ENCODE measurements around the gene HIPK3.
"Not testable (repeated sequence)": the region's sequence is repeated elsewhere in the genome, so short reads cannot be mapped to it uniquely, and the experiment has no call there.

DNA sequence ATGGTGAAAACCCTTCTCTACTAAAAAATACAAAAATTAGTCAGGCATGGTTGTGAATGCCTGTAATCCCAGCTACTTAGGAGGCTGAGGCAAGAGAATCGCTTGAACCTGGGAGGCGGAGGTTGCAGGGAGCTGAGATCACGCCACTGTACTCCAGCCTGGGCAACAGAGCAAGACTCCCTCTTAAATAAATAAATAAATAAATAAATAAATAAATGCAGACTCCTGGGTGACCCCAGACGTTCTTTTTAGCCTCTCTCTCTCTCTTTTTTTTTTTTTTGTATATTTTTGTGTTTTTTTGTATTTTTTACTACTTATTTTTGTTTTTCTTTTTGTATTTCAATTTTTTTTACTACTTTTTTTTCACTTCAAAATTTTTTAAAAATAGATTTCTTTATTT is 111.3 kb downstream of the HIPK3 start:
- TF ChIP-seq, protein P1, sequence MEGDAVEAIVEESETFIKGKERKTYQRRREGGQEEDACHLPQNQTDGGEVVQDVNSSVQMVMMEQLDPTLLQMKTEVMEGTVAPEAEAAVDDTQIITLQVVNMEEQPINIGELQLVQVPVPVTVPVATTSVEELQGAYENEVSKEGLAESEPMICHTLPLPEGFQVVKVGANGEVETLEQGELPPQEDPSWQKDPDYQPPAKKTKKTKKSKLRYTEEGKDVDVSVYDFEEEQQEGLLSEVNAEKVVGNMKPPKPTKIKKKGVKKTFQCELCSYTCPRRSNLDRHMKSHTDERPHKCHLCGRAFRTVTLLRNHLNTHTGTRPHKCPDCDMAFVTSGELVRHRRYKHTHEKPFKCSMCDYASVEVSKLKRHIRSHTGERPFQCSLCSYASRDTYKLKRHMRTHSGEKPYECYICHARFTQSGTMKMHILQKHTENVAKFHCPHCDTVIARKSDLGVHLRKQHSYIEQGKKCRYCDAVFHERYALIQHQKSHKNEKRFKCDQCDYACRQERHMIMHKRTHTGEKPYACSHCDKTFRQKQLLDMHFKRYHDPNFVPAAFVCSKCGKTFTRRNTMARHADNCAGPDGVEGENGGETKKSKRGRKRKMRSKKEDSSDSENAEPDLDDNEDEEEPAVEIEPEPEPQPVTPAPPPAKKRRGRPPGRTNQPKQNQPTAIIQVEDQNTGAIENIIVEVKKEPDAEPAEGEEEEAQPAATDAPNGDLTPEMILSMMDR (IDR thresholded peaks at IDR 0.05; ENCODE audit: borderline replicate concordance, extremely low read depth, low read length, poor library complexity, severe bottlenecking), result not testable (repeated sequence)
- not testable (repeated sequence) for TF ChIP-seq EZH2 (IDR thresholded peaks at IDR 0.05; ENCODE audit: borderline replicate concordance, low read depth, low read length, severe bottlenecking)
